ENCODE measurements around the gene ZNF2. TPM values are rescaled to one million over a fixed set of nuclear protein-coding genes. Genes with fewer than 3 reads are reported as not detected.
A peak's percentile ranks its signal among the peaks of the same experiment; 100 is the strongest.

ZNF2 gene
- total and polyA plus RNA-seq, 2 of the 13 experiments (the other 11 are each of a cell fraction or from before 2014, with no cell fraction given) = 4.3 to 6.1 TPM

- Histone ChIP-seq H3K36me3 (replicated peaks in 1 of 2; ENCODE audit: control insufficient read depth in 1 of 2, insufficient read depth in 2 of 2, low read length in 2 of 2) (0 out of 5 replicates have a peak, but pooled peaks cover 0 to 4% of the 10 kb centered on the region in 2 experiments), H2AFZ (ENCODE audit: low read length) (no peak overlapping the region), H3K79me2 (ENCODE audit: insufficient read depth, low read length) (no peaks in the 10 kb centered on the region), H3K27me3 (ENCODE audit: control insufficient read depth in 1 of 2, insufficient read depth in 2 of 2, low read length in 2 of 2) (no peaks in the 10 kb centered on the region), H3K4me1 (ENCODE audit: insufficient read depth, low read length) (peaks cover 32% of the 10 kb centered on the region), H3K9ac (ENCODE audit: insufficient read depth, low read depth, low read length) (peak overlapping the region; percentile 81), H4K20me1 (ENCODE audit: insufficient read depth, low read length) (no peaks in the 10 kb centered on the region), H3K9me3 (ENCODE audit: low read length) (no peaks in the 10 kb centered on the region), H3K4me2 (ENCODE audit: low read depth, low read length) (peak overlapping the region; percentile 94), H3K27ac (ENCODE audit: extremely low read length, insufficient read depth, low read length) (peak overlapping the region; percentile 43), H3K4me3 (replicated peaks in 1 of 3; ENCODE audit: insufficient read depth in 1 of 3, low read depth in 2 of 3, low read length in 3 of 3) (peak overlapping the region; percentile 62 to 89 (median 69))
- intact Hi-C loops (cut with micrococcal nuclease; ENCODE audit: unreplicated experiment) = no loop called here
- WGBS (ENCODE audit: low lambda C conversion rate) = 88% methylated on average over 24 of the region's 58 CpGs
- ChIA-PET CTCF (ENCODE audit: low intra/inter-chr PET ratio, low total read pairs) (no interaction called here), POLR2A (interaction anchor here (1.0 to 1.6 kb wide), 3 partner anchors 35 to 79 kb away, joined by 3 to 11 read pairs (median 4); partner anchors contain the start of gene MRPS5)
- DNase-seq (ENCODE audit: low spot score) (peak; percentile 13), FAIRE-seq (no peak), ATAC-seq (peak; percentile 80)
- no TSS peak for BruUV-seq (replicated peaks)
- in situ Hi-C loops (cut with HindIII; ENCODE audit: extremely low pct_ligation_motif_present, low pct_unique_long_range_greater_than_20kb) = no loop called here
- TF ChIP-seq E2F2 (CRISPR knock-in tag; IDR thresholded peaks at IDR 0.05; ENCODE audit: borderline replicate concordance) = no peak
- TF ChIP-seq AHDC1 (CRISPR knock-in tag; IDR thresholded peaks at IDR 0.05; ENCODE audit: borderline replicate concordance) = no peak
- TF ChIP-seq THAP7 (CRISPR knock-in tag; IDR thresholded peaks at IDR 0.05) = no peak
- no peak for TF ChIP-seq SOX13 (IDR thresholded peaks at IDR 0.05)
- no peak for TF ChIP-seq SOX13 (CRISPR knock-in tag; conservative IDR thresholded peaks at IDR 0.05 in 1 of 2, IDR thresholded peaks at IDR 0.05 in 1 of 2)
- no peak for TF ChIP-seq FOXA3 (CRISPR knock-in tag; IDR thresholded peaks at IDR 0.05)
- no peak for TF ChIP-seq ZNF513 (CRISPR knock-in tag; conservative IDR thresholded peaks at IDR 0.05)
- TF ChIP-seq BRD4 (CRISPR knock-in tag; IDR thresholded peaks at IDR 0.05) = 0 out of 2 replicates have a peak, but pooled peaks have one; percentile 25
- TF ChIP-seq NFE2L1 (CRISPR knock-in tag; IDR thresholded peaks at IDR 0.05; ENCODE audit: borderline replicate concordance) = peak; percentile 56; the same call in 1 of the 2 replicates
- TF ChIP-seq ZNF280B (CRISPR knock-in tag; IDR thresholded peaks at IDR 0.05; ENCODE audit: borderline replicate concordance) = no peak
- TF ChIP-seq NRL (CRISPR knock-in tag; IDR thresholded peaks at IDR 0.05; ENCODE audit: borderline replicate concordance) = 0 out of 2 replicates have a peak, but pooled peaks have one; percentile 6
Measured at GRCh38 chr2:95158891-95159619, 6.6 kb upstream of the ZNF2 start.

Data from HepG2 (cell line).